22Rv1 (cell line): Measurements from ENCODE around the gene CDK14.

Source experiments
- H3K27ac ChIP-seq: fragments of 450-650 bp; 2 replicates; pipeline ENCODE4 v1.5.1; 2017
- CTCF ChIP-seq: fragments of 450-650 bp; IDR thresholded peaks from 2 replicates; pipeline ENCODE4 v1.5.1; 2017; ENCODE audit warnings: mild to moderate bottlenecking
- ZFX ChIP-seq: fragments of 450-650 bp; IDR thresholded peaks from 2 replicates; pipeline ENCODE4 v1.6.1; 2017; ENCODE audit warnings: antibody characterized with exemption, borderline replicate concordance

The CDK14 gene

GRCh38 chr7:91019686-91020385 lies 423.7 kb downstream of the CDK14 start:
- TF ChIP-seq ZFX (no peak), CTCF (no peak)
- H3K27ac ChIP-seq: no peak overlapping the region

GRCh38 chr7:91020636-91021385 lies 424.7 kb downstream of the CDK14 start:
- H3K27ac ChIP-seq: no peak overlapping the region
- no peak for TF ChIP-seq ZFX

- H3K27ac ChIP-seq: no peak overlapping the region
- no peak for TF ChIP-seq CTCF
- no peak for TF ChIP-seq ZFX
These were observed 425.8 kb downstream of the CDK14 start for GRCh38 chr7:91021956-91022355.

GRCh38 chr7:91025906-91026390 lies 429.8 kb downstream of the CDK14 start:
- TF ChIP-seq CTCF (no peak), ZFX (no peak)
- H3K27ac ChIP-seq: no peak overlapping the region

- TF ChIP-seq CTCF: no peak
- no peak for TF ChIP-seq ZFX
- no peak overlapping the region for H3K27ac ChIP-seq
These were observed 433.6 kb downstream of the CDK14 start for GRCh38 chr7:91029688-91030087.

- no peak overlapping the region for H3K27ac ChIP-seq
- no peak for TF ChIP-seq ZFX
- no peak for TF ChIP-seq CTCF
These were observed 434.7 kb downstream of the CDK14 start for GRCh38 chr7:91030680-91031380.

- TF ChIP-seq ZFX (no peak), CTCF (no peak)
- no peak overlapping the region for H3K27ac ChIP-seq
These were observed 435.6 kb downstream of the CDK14 start for GRCh38 chr7:91031757-91032156.
